H9 (cell line): ENCODE measurements around the gene MISP. TPM values are rescaled to one million over a fixed set of nuclear protein-coding genes. Genes with fewer than 3 reads are reported as not detected.

Source experiments
- DNase-seq: peaks from one replicate; pipeline ENCODE4 v3.0.0-alpha.2; 2017
- H2AFZ ChIP-seq: one replicate; pipeline ENCODE4 v1.6.1; 2013; ENCODE audit warnings: mild to moderate bottlenecking, low read length, control low read depth, moderate library complexity
- H2AK5ac ChIP-seq: 2 replicates; pipeline ENCODE4 v1.6.1; 2013; ENCODE audit warnings: low read length, control low read depth, mixed read lengths; ENCODE audit not compliant: insufficient read length
- H2BK120ac ChIP-seq: one replicate; pipeline ENCODE4 v1.6.1; 2013; ENCODE audit warnings: low read depth, mild to moderate bottlenecking, low read length, control low read depth, inconsistent platforms; ENCODE audit not compliant: poor library complexity, severe bottlenecking
- H2BK12ac ChIP-seq: 2 replicates; pipeline ENCODE4 v1.6.1; 2013; ENCODE audit warnings: low read length, control low read depth, mixed read lengths, low read depth; ENCODE audit not compliant: insufficient read length
- H2BK15ac ChIP-seq: 2 replicates; pipeline ENCODE4 v1.6.1; 2013; ENCODE audit warnings: low read depth, low read length, control low read depth
- H2BK20ac ChIP-seq: one replicate; pipeline ENCODE4 v1.6.1; 2013; ENCODE audit warnings: low read depth, mild to moderate bottlenecking, low read length, control low read depth, inconsistent platforms; ENCODE audit not compliant: poor library complexity, severe bottlenecking
- H2BK5ac ChIP-seq: 2 replicates; pipeline ENCODE4 v1.6.1; 2013; ENCODE audit warnings: low read length, control low read depth, mixed read lengths; ENCODE audit not compliant: insufficient read length
- H3K14ac ChIP-seq: 2 replicates; pipeline ENCODE4 v1.6.1; 2013; ENCODE audit warnings: low read length, control low read depth; ENCODE audit not compliant: insufficient read depth
- H3K18ac ChIP-seq: 2 replicates; pipeline ENCODE4 v1.6.1; 2013; ENCODE audit warnings: low read depth, mild to moderate bottlenecking, mixed read lengths, low read length, control low read depth; ENCODE audit not compliant: insufficient read length
- H3K23ac ChIP-seq: 2 replicates; pipeline ENCODE4 v1.6.1; 2013; ENCODE audit warnings: low read length, control low read depth, mixed read lengths, low read depth; ENCODE audit not compliant: insufficient read length
- H3K23me2 ChIP-seq: 2 replicates; pipeline ENCODE4 v1.6.1; 2013; ENCODE audit warnings: low read depth, mild to moderate bottlenecking, mixed read lengths, low read length, control low read depth; ENCODE audit not compliant: insufficient read length, poor library complexity, severe bottlenecking
- H3K27ac ChIP-seq: 2 replicates; pipeline ENCODE4 v1.5.1; 2013; ENCODE audit warnings: low read length, control low read depth, mixed read lengths, low read depth; ENCODE audit not compliant: insufficient read length
- H3K27me3 ChIP-seq: 2 replicates; pipeline ENCODE4 v1.6.1; 2013; ENCODE audit warnings: low read length, control low read depth, inconsistent platforms; ENCODE audit not compliant: insufficient read depth
- H3K4ac ChIP-seq: 2 replicates; pipeline ENCODE4 v1.6.1; 2013; ENCODE audit warnings: low read depth, mild to moderate bottlenecking, control low read depth, inconsistent platforms, low read length, moderate library complexity
- H3K4me1 ChIP-seq: 2 replicates; pipeline ENCODE4 v1.6.1; 2013; ENCODE audit warnings: low read length, control low read depth, inconsistent platforms; ENCODE audit not compliant: insufficient read depth
- H3K4me2 ChIP-seq: 2 replicates; pipeline ENCODE4 v1.6.1; 2013; ENCODE audit warnings: low read length, control low read depth, mixed read lengths; ENCODE audit not compliant: insufficient read length, insufficient read depth
- H3K56ac ChIP-seq: 2 replicates; pipeline ENCODE4 v1.6.1; 2013; ENCODE audit warnings: low read depth, mild to moderate bottlenecking, mixed read lengths, low read length, control low read depth; ENCODE audit not compliant: insufficient read length
- H3K79me1 ChIP-seq: 2 replicates; pipeline ENCODE4 v1.6.1; 2013; ENCODE audit warnings: low read depth, mild to moderate bottlenecking, moderate library complexity, low read length, control low read depth, inconsistent platforms; ENCODE audit not compliant: insufficient read depth, poor library complexity, severe bottlenecking
- H3K79me2 ChIP-seq: 2 replicates; pipeline ENCODE4 v1.6.1; 2013; ENCODE audit warnings: low read length, control low read depth, inconsistent platforms; ENCODE audit not compliant: insufficient read depth
- H3K9ac ChIP-seq: 2 replicates; pipeline ENCODE4 v1.6.1; 2013; ENCODE audit warnings: low read length, control low read depth, mixed read lengths; ENCODE audit not compliant: insufficient read length; ENCODE audit errors: extremely low read depth
- H3K9me3 ChIP-seq: one replicate; pipeline ENCODE4 v1.6.1; 2013; ENCODE audit warnings: low read depth, low read length, inconsistent platforms; ENCODE audit not compliant: control insufficient read depth
- H3T11ph ChIP-seq: one replicate; pipeline ENCODE4 v1.6.1; 2013; ENCODE audit warnings: mild to moderate bottlenecking, low read length, control low read depth, inconsistent platforms
- H4K20me1 ChIP-seq: one replicate; pipeline ENCODE4 v1.6.1; 2013; ENCODE audit not compliant: control insufficient read depth, insufficient read length, insufficient read depth
- H4K5ac ChIP-seq: 2 replicates; pipeline ENCODE4 v1.6.1; 2013; ENCODE audit warnings: low read depth, mild to moderate bottlenecking, mixed read lengths, low read length, control low read depth; ENCODE audit not compliant: insufficient read length
- H4K8ac ChIP-seq: replicated peaks from 2 replicates; pipeline ENCODE4 v1.6.1; 2013; ENCODE audit warnings: low read length, control low read depth, mixed read lengths, low read depth; ENCODE audit not compliant: insufficient read length
- H4K91ac ChIP-seq: 2 replicates; pipeline ENCODE4 v1.6.1; 2013; ENCODE audit warnings: low read depth, mild to moderate bottlenecking, moderate library complexity, mixed read lengths, low read length, control low read depth; ENCODE audit not compliant: insufficient read length
- H3K27ac Mint-ChIP-seq, 3 experiments: 2 replicates in 2 of 3; 3 replicates in 1 of 3; pipeline ENCODE4 v1.8.0; 2020 to 2021; ENCODE audit warnings: mixed read lengths in 3 of 3, mild to moderate bottlenecking in 1 of 3, moderate library complexity in 1 of 3
- H3K27me3 Mint-ChIP-seq: 2 replicates; pipeline ENCODE4 v1.8.0; 2021; ENCODE audit warnings: low read depth, mild to moderate bottlenecking, moderate library complexity, mixed read lengths
- H3K36me3 Mint-ChIP-seq, 3 experiments: 2 replicates in 2 of 3; 3 replicates in 1 of 3; pipeline ENCODE4 v1.8.0; 2020 to 2021; ENCODE audit warnings: low read depth in 3 of 3, mixed read lengths in 3 of 3; ENCODE audit not compliant: insufficient read depth in 1 of 3
- H3K4me1 Mint-ChIP-seq, 2 experiments: 2 replicates each; pipeline ENCODE4 v1.8.0; 2020; ENCODE audit warnings: mixed read lengths in 2 of 2
- H3K4me3 Mint-ChIP-seq, 2 experiments: 2 replicates in 1 of 2; 3 replicates in 1 of 2; pipeline ENCODE4 v1.8.0; 2020 to 2021; ENCODE audit warnings: mild to moderate bottlenecking in 2 of 2, mixed read lengths in 2 of 2, moderate library complexity in 1 of 2
- H3K9me3 Mint-ChIP-seq, 2 experiments: 2 replicates in 1 of 2; 3 replicates in 1 of 2; pipeline ENCODE4 v1.8.0; 2020; ENCODE audit warnings: mild to moderate bottlenecking in 2 of 2, mixed read lengths in 2 of 2, moderate library complexity in 1 of 2
- CTCF ChIP-seq: fragments of 200-600 bp; sonication (generic); conservative IDR thresholded peaks from 3 replicates; pipeline ENCODE4 v1.8.0; 2021; ENCODE audit warnings: antibody characterized with exemption, mild to moderate bottlenecking
- WGBS: extraction: QIAGEN DNeasy Blood & Tissue Kit; methylation state at CpG from one replicate; pipeline ENCODE4 v1.1.7; 2013; ENCODE audit warnings: missing lambda C conversion rate, low lambda C conversion rate, mixed read lengths; ENCODE audit not compliant: insufficient read length; ENCODE audit errors: extremely low coverage; 5-methylcytosine and 5-hydroxymethylcytosine counted together
- microRNA-seq: library from miRNA; unstranded; fragments of <30 nt; microRNA quantifications from one replicate; pipeline ENCODE4, GENCODE V29; 2020; ENCODE audit warnings: borderline microRNAs expressed
- total RNA-seq: library from RNA; stranded (reverse); gene quantifications from 2 replicates; pipeline ENCODE4 v1.2.1, GENCODE V29; 2021

Gene MISP
- total RNA-seq, 1 experiment from 2014 or later, result 0.44 TPM

GRCh38 chr19:813219-814151, 62.6 kb downstream of the MISP start:
- H4K8ac ChIP-seq, result no peak overlapping the region
- no peak overlapping the region for H3K27ac Mint-ChIP-seq
- no peak overlapping the region for H3K4ac ChIP-seq
- no peak overlapping the region for H4K91ac ChIP-seq
- H3K4me1 Mint-ChIP-seq, result 0 out of 4 replicates have a peak, but pooled peaks cover 0 to 3% of the 10 kb centered on the region in 2 experiments
- no peak overlapping the region for H3K9ac ChIP-seq
- H3K23ac ChIP-seq, result no peak overlapping the region
- peaks cover 31 to 58% (median 58%) of the 10 kb centered on the region in 3 experiments for H3K36me3 Mint-ChIP-seq
- H3K23me2 ChIP-seq, result no peaks in the 10 kb centered on the region
- no peaks in the 10 kb centered on the region for H3K4me1 ChIP-seq
- H3K27me3 ChIP-seq, result no peaks in the 10 kb centered on the region
- peaks cover 3% of the 10 kb centered on the region; the same call in 1 of the 2 replicates for H3K27me3 Mint-ChIP-seq
- H3K56ac ChIP-seq, result no peak overlapping the region
- no peak overlapping the region for H2BK15ac ChIP-seq
- no CpG with 5 or more reads among the region's 87 CpGs for WGBS
- H2AFZ ChIP-seq, result no peak overlapping the region
- no peaks in the 10 kb centered on the region; a peak in 1 of 5 replicates for H3K9me3 Mint-ChIP-seq
- no peak overlapping the region for H3K18ac ChIP-seq
- no peaks in the 10 kb centered on the region for H4K20me1 ChIP-seq
- H2BK5ac ChIP-seq, result no peak overlapping the region
- no peak overlapping the region for H2AK5ac ChIP-seq
- no peak overlapping the region for H3K14ac ChIP-seq
- H2BK120ac ChIP-seq, result no peak overlapping the region
- no peaks in the 10 kb centered on the region for H3K9me3 ChIP-seq
- no peak overlapping the region for H3T11ph ChIP-seq
- H3K27ac ChIP-seq, result no peak overlapping the region
- H3K79me1 ChIP-seq, result no peaks in the 10 kb centered on the region
- no peak overlapping the region for H2BK12ac ChIP-seq
- no peak for DNase-seq
- no peak overlapping the region for H2BK20ac ChIP-seq
- no peak overlapping the region for H3K4me2 ChIP-seq
- no peak overlapping the region for H4K5ac ChIP-seq
- TF ChIP-seq CTCF, result no peak
- H3K79me2 ChIP-seq, result no peaks in the 10 kb centered on the region
- H3K4me3 Mint-ChIP-seq, result no peak overlapping the region

Small RNA genes lying within 50 kb of the gene (microRNA-seq; reads per million reads assigned to microRNA genes)
- gene MIR3187, result 9.3 reads per million, percentile 46 among the genes with 10 or more reads in this experiment
- 9.5 reads per million, percentile 47 among the genes with 10 or more reads in this experiment for gene MIR4745

Other genes starting within 250 kb of the MISP start
- gene TPGS1, start 243.6 kb upstream of the MISP start, total RNA-seq, result 7.4 and 8.1 TPM in 2 replicates
- 109 and 112 TPM in 2 replicates for gene CDC34, start 219.4 kb upstream of the MISP start, total RNA-seq
- 0.64 and 0.66 TPM in 2 replicates for gene GZMM, start 207.1 kb upstream of the MISP start, total RNA-seq
- 715 and 719 TPM in 2 replicates for gene BSG, start 178.5 kb upstream of the MISP start, total RNA-seq
- gene HCN2, start 161.2 kb upstream of the MISP start, total RNA-seq, result 3.7 and 4.1 TPM in 2 replicates
- gene POLRMT, start 117.6 kb upstream of the MISP start, total RNA-seq, result 101 and 104 TPM in 2 replicates
- 0.72 and 0.99 TPM in 2 replicates for gene FGF22, start 111.2 kb upstream of the MISP start, total RNA-seq
- 78.0 and 81.9 TPM in 2 replicates for gene RNF126, start 87.9 kb upstream of the MISP start, total RNA-seq
- 6.8 and 9.1 TPM in 2 replicates for gene FSTL3, start 74.7 kb upstream of the MISP start, total RNA-seq
- 0.22 TPM in 1 of 2 replicates, not detected in the other for gene PRSS57, start 55.7 kb upstream of the MISP start, total RNA-seq
- 18.5 and 23.6 TPM in 2 replicates for gene PALM, start 42.2 kb upstream of the MISP start, total RNA-seq
- 712 and 748 TPM in 2 replicates for gene PTBP1, start 46.3 kb downstream of the MISP start, total RNA-seq
- 57.9 and 61.2 TPM in 2 replicates for gene PLPPR3, start 70.8 kb downstream of the MISP start, total RNA-seq
- gene AZU1, start 76.7 kb downstream of the MISP start, total RNA-seq, result 0.77 and 1.6 TPM in 2 replicates
- 0.31 TPM in 1 of 2 replicates, not detected in the other for gene PRTN3, start 89.9 kb downstream of the MISP start, total RNA-seq
- gene ELANE, start 101.2 kb downstream of the MISP start, total RNA-seq, result not detected in 2 replicates
- 1.9 and 2.8 TPM in 2 replicates for gene CFD, start 108.6 kb downstream of the MISP start, total RNA-seq
- gene MED16, start 142.1 kb downstream of the MISP start, total RNA-seq, result 83.1 and 84.1 TPM in 2 replicates
- not detected in 2 replicates for gene RNU6-9, start 142.4 kb downstream of the MISP start, total RNA-seq
- gene R3HDM4, start 162.1 kb downstream of the MISP start, total RNA-seq, result 66.2 and 66.4 TPM in 2 replicates
- gene KISS1R, start 166.2 kb downstream of the MISP start, total RNA-seq, result 3.3 and 5.9 TPM in 2 replicates
- gene ARID3A, start 174.9 kb downstream of the MISP start, total RNA-seq, result 98.3 and 104 TPM in 2 replicates
- 94.7 and 101 TPM in 2 replicates for gene WDR18, start 233.2 kb downstream of the MISP start, total RNA-seq
- 1.0 and 1.4 TPM in 2 replicates for gene GRIN3B, start 249.3 kb downstream of the MISP start, total RNA-seq